ENCODE results near the gene RBM5.

RBM5 gene

DNA sequence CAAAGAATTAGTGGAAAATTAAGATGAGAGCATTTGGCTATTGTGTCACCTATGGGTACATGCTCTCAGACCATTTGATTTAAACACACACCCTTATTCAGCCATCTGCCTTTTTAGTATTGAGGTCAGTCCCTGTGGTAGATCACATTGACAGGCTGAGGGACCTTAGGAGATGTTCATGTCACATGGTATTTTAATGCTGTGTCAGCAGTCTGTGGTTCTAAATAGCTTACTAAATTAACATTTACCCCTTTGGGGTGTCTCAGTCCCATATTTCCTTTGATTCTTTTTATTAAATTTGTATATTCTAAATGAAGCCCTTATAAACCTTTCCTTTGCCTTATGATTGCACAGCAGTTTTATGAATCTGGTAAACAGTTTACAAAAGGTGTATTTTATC lies 2.3 kb downstream of the RBM5 start:
- no peaks in the 10 kb centered on the region for H3K9me3 ChIP-seq (ENCODE audit: control insufficient read depth in 2 of 2, low read length in 2 of 2)
- no peak overlapping the region for H3K27ac ChIP-seq (ENCODE audit: low read depth in 2 of 2, low read length in 2 of 2)
- H3K9ac ChIP-seq (ENCODE audit: low read depth in 1 of 2, low read length in 2 of 2) = no peak overlapping the region
- H3K4me3 ChIP-seq (ENCODE audit: low read length in 2 of 2) = peak overlapping the region in 1 of 2 donors; percentile 26
- H3K27me3 ChIP-seq (ENCODE audit: control insufficient read depth in 2 of 2, insufficient read depth in 2 of 2, low read length in 2 of 2) = no peaks in the 10 kb centered on the region
- H3K4me1 ChIP-seq (ENCODE audit: control insufficient read depth in 2 of 2, insufficient read depth in 2 of 2, low read length in 2 of 2) = peaks cover 5 to 17% of the 10 kb centered on the region in 2 donors
- H3K36me3 ChIP-seq (ENCODE audit: control insufficient read depth in 2 of 2, insufficient read depth in 2 of 2, low read length in 2 of 2) = peaks cover 47 to 49% of the 10 kb centered on the region in 2 donors

GRCh38 chr3:50095352-50095998 lies 6.8 kb downstream of the RBM5 start:
- H3K27ac ChIP-seq (ENCODE audit: low read depth in 2 of 2, low read length in 2 of 2) = no peak overlapping the region
- no peak overlapping the region for H3K4me3 ChIP-seq (ENCODE audit: low read length in 2 of 2)
- H3K4me1 ChIP-seq (ENCODE audit: control insufficient read depth in 2 of 2, insufficient read depth in 2 of 2, low read length in 2 of 2) = peaks cover 0 to 12% of the 10 kb centered on the region in 2 donors
- no peaks in the 10 kb centered on the region for H3K9me3 ChIP-seq (ENCODE audit: control insufficient read depth in 2 of 2, low read length in 2 of 2)
- no peaks in the 10 kb centered on the region for H3K27me3 ChIP-seq (ENCODE audit: control insufficient read depth in 2 of 2, insufficient read depth in 2 of 2, low read length in 2 of 2)
- H3K36me3 ChIP-seq (ENCODE audit: control insufficient read depth in 2 of 2, insufficient read depth in 2 of 2, low read length in 2 of 2) = peaks cover 73 to 86% of the 10 kb centered on the region in 2 donors
- H3K9ac ChIP-seq (ENCODE audit: low read depth in 1 of 2, low read length in 2 of 2) = no peak overlapping the region

GRCh38 chr3:50100386-50100785 lies 11.7 kb downstream of the RBM5 start:
- Histone ChIP-seq H3K36me3 (ENCODE audit: control insufficient read depth in 2 of 2, insufficient read depth in 2 of 2, low read length in 2 of 2) (peaks cover 82 to 93% of the 10 kb centered on the region in 2 donors), H3K9ac (ENCODE audit: low read depth in 1 of 2, low read length in 2 of 2) (no peak overlapping the region), H3K4me1 (ENCODE audit: control insufficient read depth in 2 of 2, insufficient read depth in 2 of 2, low read length in 2 of 2) (peaks cover 0 to 2% of the 10 kb centered on the region in 2 donors), H3K27me3 (ENCODE audit: control insufficient read depth in 2 of 2, insufficient read depth in 2 of 2, low read length in 2 of 2) (no peaks in the 10 kb centered on the region), H3K27ac (ENCODE audit: low read depth in 2 of 2, low read length in 2 of 2) (no peak overlapping the region), H3K4me3 (ENCODE audit: low read length in 2 of 2) (no peak overlapping the region), H3K9me3 (ENCODE audit: control insufficient read depth in 2 of 2, low read length in 2 of 2) (no peaks in the 10 kb centered on the region)

DNA sequence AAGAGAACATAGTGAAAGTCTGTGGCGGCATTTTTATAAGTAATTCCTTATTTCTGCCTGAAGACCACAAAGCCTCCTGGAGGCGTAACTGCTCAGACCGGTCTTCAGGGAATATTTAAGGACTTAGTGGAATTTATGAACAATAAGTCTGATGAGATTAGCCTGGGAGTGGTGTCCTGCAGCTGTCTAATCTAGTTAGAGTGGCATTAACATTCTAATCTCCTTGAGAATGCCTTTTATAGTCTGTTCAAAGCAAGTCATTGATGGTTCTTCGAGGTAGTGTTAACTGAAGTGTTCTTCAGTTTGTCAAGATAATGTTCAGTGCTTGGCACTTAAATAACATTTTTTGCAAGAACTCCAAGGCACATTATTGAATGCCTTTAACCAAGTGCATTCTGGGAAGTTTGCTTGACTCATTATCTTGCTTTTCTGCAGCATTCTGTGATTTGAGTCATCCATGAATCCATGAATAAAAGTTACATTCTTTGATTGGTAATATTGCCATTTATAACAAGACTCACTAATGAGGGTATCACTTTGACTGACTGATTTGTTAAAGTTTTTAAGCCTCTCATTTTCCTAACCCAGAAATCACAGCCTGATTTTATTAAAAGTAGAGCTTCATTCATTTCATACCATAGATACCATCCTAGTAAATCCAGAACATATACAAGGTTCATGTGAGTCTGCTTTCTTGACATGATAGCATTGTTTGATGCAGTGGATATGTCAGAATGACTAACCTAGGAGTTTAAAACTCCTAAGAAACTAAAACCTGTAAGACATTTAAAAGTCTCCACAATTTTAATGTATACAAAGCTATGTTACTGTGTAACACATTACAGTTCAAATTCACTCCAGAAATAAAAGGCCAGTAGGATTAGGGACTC lies 12.5 kb downstream of the RBM5 start:
- Histone ChIP-seq H3K36me3 (ENCODE audit: control insufficient read depth in 2 of 2, insufficient read depth in 2 of 2, low read length in 2 of 2) (peaks cover 81 to 90% of the 10 kb centered on the region in 2 donors), H3K27ac (ENCODE audit: low read depth in 2 of 2, low read length in 2 of 2) (no peak overlapping the region), H3K9me3 (ENCODE audit: control insufficient read depth in 2 of 2, low read length in 2 of 2) (no peaks in the 10 kb centered on the region)

DNA sequence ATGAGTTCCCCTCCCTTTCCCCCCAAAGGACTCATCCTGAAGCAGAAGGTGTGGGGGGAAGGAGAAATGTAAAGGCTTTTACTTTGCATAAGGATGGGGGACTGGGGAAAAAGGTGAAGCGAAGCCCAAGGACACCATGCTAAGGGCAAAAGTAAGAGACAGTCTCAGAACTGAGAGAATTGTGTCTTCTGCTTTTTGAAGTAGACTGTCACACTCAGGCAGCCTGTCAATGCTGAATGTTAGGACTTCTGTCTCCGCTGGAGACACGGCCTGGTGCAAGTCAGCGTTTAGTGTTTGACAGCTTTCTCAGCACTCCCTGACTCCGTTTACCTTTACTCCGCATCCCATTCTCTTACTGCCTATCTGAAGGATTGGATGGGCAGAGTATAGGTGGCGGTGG lies 13.8 kb downstream of the RBM5 start:
- Histone ChIP-seq H3K36me3 (ENCODE audit: control insufficient read depth in 2 of 2, insufficient read depth in 2 of 2, low read length in 2 of 2) (peaks cover 87 to 91% of the 10 kb centered on the region in 2 donors), H3K9ac (ENCODE audit: low read depth in 1 of 2, low read length in 2 of 2) (no peak overlapping the region), H3K27me3 (ENCODE audit: control insufficient read depth in 2 of 2, insufficient read depth in 2 of 2, low read length in 2 of 2) (no peaks in the 10 kb centered on the region), H3K9me3 (ENCODE audit: control insufficient read depth in 2 of 2, low read length in 2 of 2) (no peaks in the 10 kb centered on the region), H3K4me3 (ENCODE audit: low read length in 2 of 2) (no peak overlapping the region), H3K27ac (ENCODE audit: low read depth in 2 of 2, low read length in 2 of 2) (no peak overlapping the region), H3K4me1 (ENCODE audit: control insufficient read depth in 2 of 2, insufficient read depth in 2 of 2, low read length in 2 of 2) (no peaks in the 10 kb centered on the region)

More for the DNA sequence above, 12.5 kb downstream of the RBM5 start:
- Histone ChIP-seq H3K27me3 (ENCODE audit: control insufficient read depth in 2 of 2, insufficient read depth in 2 of 2, low read length in 2 of 2) (no peaks in the 10 kb centered on the region), H3K9ac (ENCODE audit: low read depth in 1 of 2, low read length in 2 of 2) (no peak overlapping the region), H3K4me1 (ENCODE audit: control insufficient read depth in 2 of 2, insufficient read depth in 2 of 2, low read length in 2 of 2) (no peaks in the 10 kb centered on the region), H3K4me3 (ENCODE audit: low read length in 2 of 2) (no peak overlapping the region)

DNA sequence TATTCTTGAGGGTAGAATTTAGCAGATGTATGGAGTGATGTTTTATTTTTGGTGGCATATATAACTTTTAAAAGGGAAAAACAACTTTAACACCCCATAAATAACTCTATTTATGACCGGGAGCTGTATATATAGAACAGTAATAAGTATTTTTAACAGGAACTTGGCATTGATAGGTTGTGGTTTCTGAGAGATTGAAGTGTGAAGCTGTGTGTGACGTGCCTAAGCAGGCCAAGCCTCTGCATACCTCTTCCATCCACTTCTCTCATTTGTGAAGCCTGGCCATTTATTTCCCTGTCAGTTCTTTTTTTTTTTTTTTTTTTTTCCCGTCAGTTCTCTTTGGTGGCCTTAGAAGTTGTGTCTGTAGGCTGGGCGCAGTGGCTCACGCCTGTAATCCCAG lies 23.0 kb downstream of the RBM5 start:
- H3K36me3 ChIP-seq (ENCODE audit: control insufficient read depth in 2 of 2, insufficient read depth in 2 of 2, low read length in 2 of 2) = peaks cover 89 to 91% of the 10 kb centered on the region in 2 donors

DNA sequence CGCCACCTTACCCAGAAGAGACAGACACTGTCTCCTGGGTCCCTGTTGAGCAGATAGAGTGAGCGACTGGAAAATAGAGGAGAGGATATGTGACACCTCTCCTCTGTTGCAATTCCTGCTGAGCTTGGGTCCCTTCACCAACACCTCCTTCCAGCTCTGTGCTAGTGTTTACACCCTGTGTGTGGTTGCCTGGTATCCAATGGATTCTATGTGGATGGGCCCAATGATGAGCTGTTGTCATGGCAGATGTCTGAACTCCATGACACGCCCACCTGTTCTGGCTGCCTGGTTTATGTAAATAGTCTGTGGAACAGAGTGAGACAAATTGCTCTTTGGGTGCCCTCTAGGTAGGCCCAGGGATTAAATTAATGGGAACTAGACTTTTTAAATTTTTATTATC lies 23.7 kb downstream of the RBM5 start:
- H3K4me1 ChIP-seq (ENCODE audit: control insufficient read depth in 2 of 2, insufficient read depth in 2 of 2, low read length in 2 of 2) = no peaks in the 10 kb centered on the region
- H3K9me3 ChIP-seq (ENCODE audit: control insufficient read depth in 2 of 2, low read length in 2 of 2) = no peaks in the 10 kb centered on the region
- no peaks in the 10 kb centered on the region for H3K27me3 ChIP-seq (ENCODE audit: control insufficient read depth in 2 of 2, insufficient read depth in 2 of 2, low read length in 2 of 2)
- no peak overlapping the region for H3K4me3 ChIP-seq (ENCODE audit: low read length in 2 of 2)
- H3K9ac ChIP-seq (ENCODE audit: low read depth in 1 of 2, low read length in 2 of 2) = no peak overlapping the region
- no peak overlapping the region for H3K27ac ChIP-seq (ENCODE audit: low read depth in 2 of 2, low read length in 2 of 2)
- peaks cover 89 to 91% of the 10 kb centered on the region in 2 donors for H3K36me3 ChIP-seq (ENCODE audit: control insufficient read depth in 2 of 2, insufficient read depth in 2 of 2, low read length in 2 of 2)

More for the DNA sequence above, 23.0 kb downstream of the RBM5 start:
- no peaks in the 10 kb centered on the region for H3K9me3 ChIP-seq (ENCODE audit: control insufficient read depth in 2 of 2, low read length in 2 of 2)
- no peak overlapping the region for H3K4me3 ChIP-seq (ENCODE audit: low read length in 2 of 2)
- no peaks in the 10 kb centered on the region for H3K27me3 ChIP-seq (ENCODE audit: control insufficient read depth in 2 of 2, insufficient read depth in 2 of 2, low read length in 2 of 2)
- H3K9ac ChIP-seq (ENCODE audit: low read depth in 1 of 2, low read length in 2 of 2) = no peak overlapping the region
- no peaks in the 10 kb centered on the region for H3K4me1 ChIP-seq (ENCODE audit: control insufficient read depth in 2 of 2, insufficient read depth in 2 of 2, low read length in 2 of 2)
- no peak overlapping the region for H3K27ac ChIP-seq (ENCODE audit: low read depth in 2 of 2, low read length in 2 of 2)

DNA sequence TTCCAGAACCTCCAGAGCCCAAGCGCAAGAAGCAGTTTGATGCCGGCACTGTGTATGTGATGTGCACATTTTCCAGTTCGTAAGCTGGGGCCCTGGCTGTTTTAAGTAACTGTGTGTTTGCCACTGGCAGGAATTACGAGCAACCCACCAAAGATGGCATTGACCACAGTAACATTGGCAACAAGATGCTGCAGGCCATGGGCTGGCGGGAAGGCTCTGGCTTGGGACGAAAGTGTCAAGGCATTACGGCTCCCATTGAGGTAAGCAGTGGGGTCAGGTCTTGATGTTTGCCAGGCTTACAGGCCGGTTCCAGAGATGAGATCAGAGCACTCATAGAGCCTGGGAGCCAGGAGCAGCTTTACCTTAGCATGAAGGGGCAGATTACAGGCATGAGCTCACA lies 28.4 kb downstream of the RBM5 start:
- no peaks in the 10 kb centered on the region for H3K9me3 ChIP-seq (ENCODE audit: control insufficient read depth in 2 of 2, low read length in 2 of 2)
- H3K4me3 ChIP-seq (ENCODE audit: low read length in 2 of 2) = no peak overlapping the region
- no peaks in the 10 kb centered on the region for H3K27me3 ChIP-seq (ENCODE audit: control insufficient read depth in 2 of 2, insufficient read depth in 2 of 2, low read length in 2 of 2)
- H3K9ac ChIP-seq (ENCODE audit: low read depth in 1 of 2, low read length in 2 of 2) = no peak overlapping the region
- H3K27ac ChIP-seq (ENCODE audit: low read depth in 2 of 2, low read length in 2 of 2) = no peak overlapping the region
- H3K36me3 ChIP-seq (ENCODE audit: control insufficient read depth in 2 of 2, insufficient read depth in 2 of 2, low read length in 2 of 2) = peaks cover 70 to 78% of the 10 kb centered on the region in 2 donors
- H3K4me1 ChIP-seq (ENCODE audit: control insufficient read depth in 2 of 2, insufficient read depth in 2 of 2, low read length in 2 of 2) = peaks cover 5% of the 10 kb centered on the region in 2 donors

DNA sequence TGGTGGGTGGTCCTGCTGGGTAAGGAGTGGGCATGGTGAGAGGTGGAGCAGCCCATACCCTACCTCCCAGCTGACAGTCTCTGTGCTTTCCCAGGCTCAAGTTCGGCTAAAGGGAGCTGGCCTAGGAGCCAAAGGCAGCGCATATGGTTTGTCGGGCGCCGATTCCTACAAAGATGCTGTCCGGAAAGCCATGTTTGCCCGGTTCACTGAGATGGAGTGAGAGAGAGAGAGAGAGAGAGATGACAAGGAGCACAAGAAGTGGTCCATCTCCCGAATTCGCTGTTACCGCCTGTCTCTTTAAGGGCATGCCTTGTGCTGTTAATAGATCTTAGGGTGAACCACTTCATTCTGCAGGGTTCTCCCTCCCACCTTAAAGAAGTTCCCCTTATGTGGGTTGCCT lies 29.5 kb downstream of the RBM5 start:
- no peak overlapping the region for H3K9ac ChIP-seq (ENCODE audit: low read depth in 1 of 2, low read length in 2 of 2)
- H3K27ac ChIP-seq (ENCODE audit: low read depth in 2 of 2, low read length in 2 of 2) = no peak overlapping the region
- peaks cover 9 to 11% of the 10 kb centered on the region in 2 donors for H3K4me1 ChIP-seq (ENCODE audit: control insufficient read depth in 2 of 2, insufficient read depth in 2 of 2, low read length in 2 of 2)
- no peak overlapping the region for H3K4me3 ChIP-seq (ENCODE audit: low read length in 2 of 2)
- H3K9me3 ChIP-seq (ENCODE audit: control insufficient read depth in 2 of 2, low read length in 2 of 2) = no peaks in the 10 kb centered on the region
- no peaks in the 10 kb centered on the region for H3K27me3 ChIP-seq (ENCODE audit: control insufficient read depth in 2 of 2, insufficient read depth in 2 of 2, low read length in 2 of 2)
- peaks cover 60 to 69% of the 10 kb centered on the region in 2 donors for H3K36me3 ChIP-seq (ENCODE audit: control insufficient read depth in 2 of 2, insufficient read depth in 2 of 2, low read length in 2 of 2)

DNA sequence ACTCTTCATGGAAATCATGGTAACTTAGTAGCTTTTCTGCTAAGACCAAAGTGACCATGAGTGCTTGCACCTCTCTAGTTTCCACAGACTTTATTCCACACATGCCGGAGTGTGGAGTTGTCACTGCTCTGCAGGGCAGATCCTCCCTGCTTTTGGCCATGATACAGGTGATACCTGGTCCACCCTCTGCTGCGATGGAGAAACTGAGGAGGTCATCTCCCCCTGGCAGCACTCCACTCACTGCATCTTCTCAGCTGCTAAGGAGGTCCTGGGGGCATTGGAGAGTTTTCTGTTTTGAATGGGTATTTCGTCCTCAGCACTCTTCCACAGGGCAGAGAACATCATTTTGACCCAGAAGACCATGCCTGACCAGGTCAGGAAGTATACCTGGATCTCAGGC lies 31.1 kb downstream of the RBM5 start:
- peaks cover 9 to 18% of the 10 kb centered on the region in 2 donors for H3K4me1 ChIP-seq (ENCODE audit: control insufficient read depth in 2 of 2, insufficient read depth in 2 of 2, low read length in 2 of 2)
- H3K4me3 ChIP-seq (ENCODE audit: low read length in 2 of 2) = no peak overlapping the region
- no peak overlapping the region for H3K9ac ChIP-seq (ENCODE audit: low read depth in 1 of 2, low read length in 2 of 2)
- H3K36me3 ChIP-seq (ENCODE audit: control insufficient read depth in 2 of 2, insufficient read depth in 2 of 2, low read length in 2 of 2) = peaks cover 46 to 54% of the 10 kb centered on the region in 2 donors
- H3K27me3 ChIP-seq (ENCODE audit: control insufficient read depth in 2 of 2, insufficient read depth in 2 of 2, low read length in 2 of 2) = no peaks in the 10 kb centered on the region
- H3K27ac ChIP-seq (ENCODE audit: low read depth in 2 of 2, low read length in 2 of 2) = no peak overlapping the region
- no peaks in the 10 kb centered on the region for H3K9me3 ChIP-seq (ENCODE audit: control insufficient read depth in 2 of 2, low read length in 2 of 2)

Data from mucosa of rectum (tissue), 2 donors.